H9 (cell line): ENCODE data around the gene RACGAP1. TPM values are rescaled to one million over a fixed set of nuclear protein-coding genes. Genes with fewer than 3 reads are reported as not detected.

Experiments
- DNase-seq: peaks from one replicate; pipeline ENCODE4 v3.0.0-alpha.2; 2017
- H2AFZ ChIP-seq: one replicate; pipeline ENCODE4 v1.6.1; 2013; ENCODE audit warnings: mild to moderate bottlenecking, low read length, control low read depth, moderate library complexity
- H2AK5ac ChIP-seq: 2 replicates; pipeline ENCODE4 v1.6.1; 2013; ENCODE audit warnings: low read length, control low read depth, mixed read lengths; ENCODE audit not compliant: insufficient read length
- H2BK120ac ChIP-seq: one replicate; pipeline ENCODE4 v1.6.1; 2013; ENCODE audit warnings: low read depth, mild to moderate bottlenecking, low read length, control low read depth, inconsistent platforms; ENCODE audit not compliant: poor library complexity, severe bottlenecking
- H2BK12ac ChIP-seq: 2 replicates; pipeline ENCODE4 v1.6.1; 2013; ENCODE audit warnings: low read length, control low read depth, mixed read lengths, low read depth; ENCODE audit not compliant: insufficient read length
- H2BK15ac ChIP-seq: 2 replicates; pipeline ENCODE4 v1.6.1; 2013; ENCODE audit warnings: low read depth, low read length, control low read depth
- H2BK20ac ChIP-seq: one replicate; pipeline ENCODE4 v1.6.1; 2013; ENCODE audit warnings: low read depth, mild to moderate bottlenecking, low read length, control low read depth, inconsistent platforms; ENCODE audit not compliant: poor library complexity, severe bottlenecking
- H2BK5ac ChIP-seq: 2 replicates; pipeline ENCODE4 v1.6.1; 2013; ENCODE audit warnings: low read length, control low read depth, mixed read lengths; ENCODE audit not compliant: insufficient read length
- H3K14ac ChIP-seq: 2 replicates; pipeline ENCODE4 v1.6.1; 2013; ENCODE audit warnings: low read length, control low read depth; ENCODE audit not compliant: insufficient read depth
- H3K18ac ChIP-seq: 2 replicates; pipeline ENCODE4 v1.6.1; 2013; ENCODE audit warnings: low read depth, mild to moderate bottlenecking, mixed read lengths, low read length, control low read depth; ENCODE audit not compliant: insufficient read length
- H3K23ac ChIP-seq: 2 replicates; pipeline ENCODE4 v1.6.1; 2013; ENCODE audit warnings: low read length, control low read depth, mixed read lengths, low read depth; ENCODE audit not compliant: insufficient read length
- H3K23me2 ChIP-seq: 2 replicates; pipeline ENCODE4 v1.6.1; 2013; ENCODE audit warnings: low read depth, mild to moderate bottlenecking, mixed read lengths, low read length, control low read depth; ENCODE audit not compliant: insufficient read length, poor library complexity, severe bottlenecking
- H3K27ac ChIP-seq: 2 replicates; pipeline ENCODE4 v1.5.1; 2013; ENCODE audit warnings: low read length, control low read depth, mixed read lengths, low read depth; ENCODE audit not compliant: insufficient read length
- H3K27me3 ChIP-seq: 2 replicates; pipeline ENCODE4 v1.6.1; 2013; ENCODE audit warnings: low read length, control low read depth, inconsistent platforms; ENCODE audit not compliant: insufficient read depth
- H3K4ac ChIP-seq: 2 replicates; pipeline ENCODE4 v1.6.1; 2013; ENCODE audit warnings: low read depth, mild to moderate bottlenecking, control low read depth, inconsistent platforms, low read length, moderate library complexity
- H3K4me1 ChIP-seq: 2 replicates; pipeline ENCODE4 v1.6.1; 2013; ENCODE audit warnings: low read length, control low read depth, inconsistent platforms; ENCODE audit not compliant: insufficient read depth
- H3K4me2 ChIP-seq: 2 replicates; pipeline ENCODE4 v1.6.1; 2013; ENCODE audit warnings: low read length, control low read depth, mixed read lengths; ENCODE audit not compliant: insufficient read length, insufficient read depth
- H3K56ac ChIP-seq: 2 replicates; pipeline ENCODE4 v1.6.1; 2013; ENCODE audit warnings: low read depth, mild to moderate bottlenecking, mixed read lengths, low read length, control low read depth; ENCODE audit not compliant: insufficient read length
- H3K79me1 ChIP-seq: 2 replicates; pipeline ENCODE4 v1.6.1; 2013; ENCODE audit warnings: low read depth, mild to moderate bottlenecking, moderate library complexity, low read length, control low read depth, inconsistent platforms; ENCODE audit not compliant: insufficient read depth, poor library complexity, severe bottlenecking
- H3K79me2 ChIP-seq: 2 replicates; pipeline ENCODE4 v1.6.1; 2013; ENCODE audit warnings: low read length, control low read depth, inconsistent platforms; ENCODE audit not compliant: insufficient read depth
- H3K9ac ChIP-seq: 2 replicates; pipeline ENCODE4 v1.6.1; 2013; ENCODE audit warnings: low read length, control low read depth, mixed read lengths; ENCODE audit not compliant: insufficient read length; ENCODE audit errors: extremely low read depth
- H3K9me3 ChIP-seq: one replicate; pipeline ENCODE4 v1.6.1; 2013; ENCODE audit warnings: low read depth, low read length, inconsistent platforms; ENCODE audit not compliant: control insufficient read depth
- H3T11ph ChIP-seq: one replicate; pipeline ENCODE4 v1.6.1; 2013; ENCODE audit warnings: mild to moderate bottlenecking, low read length, control low read depth, inconsistent platforms
- H4K20me1 ChIP-seq: one replicate; pipeline ENCODE4 v1.6.1; 2013; ENCODE audit not compliant: control insufficient read depth, insufficient read length, insufficient read depth
- H4K5ac ChIP-seq: 2 replicates; pipeline ENCODE4 v1.6.1; 2013; ENCODE audit warnings: low read depth, mild to moderate bottlenecking, mixed read lengths, low read length, control low read depth; ENCODE audit not compliant: insufficient read length
- H4K8ac ChIP-seq: replicated peaks from 2 replicates; pipeline ENCODE4 v1.6.1; 2013; ENCODE audit warnings: low read length, control low read depth, mixed read lengths, low read depth; ENCODE audit not compliant: insufficient read length
- H4K91ac ChIP-seq: 2 replicates; pipeline ENCODE4 v1.6.1; 2013; ENCODE audit warnings: low read depth, mild to moderate bottlenecking, moderate library complexity, mixed read lengths, low read length, control low read depth; ENCODE audit not compliant: insufficient read length
- H3K27ac Mint-ChIP-seq, 3 experiments: 2 replicates in 2 of 3; 3 replicates in 1 of 3; pipeline ENCODE4 v1.8.0; 2020 to 2021; ENCODE audit warnings: mixed read lengths in 3 of 3, mild to moderate bottlenecking in 1 of 3, moderate library complexity in 1 of 3
- H3K27me3 Mint-ChIP-seq: 2 replicates; pipeline ENCODE4 v1.8.0; 2021; ENCODE audit warnings: low read depth, mild to moderate bottlenecking, moderate library complexity, mixed read lengths
- H3K36me3 Mint-ChIP-seq, 3 experiments: 2 replicates in 2 of 3; 3 replicates in 1 of 3; pipeline ENCODE4 v1.8.0; 2020 to 2021; ENCODE audit warnings: low read depth in 3 of 3, mixed read lengths in 3 of 3; ENCODE audit not compliant: insufficient read depth in 1 of 3
- H3K4me1 Mint-ChIP-seq, 2 experiments: 2 replicates each; pipeline ENCODE4 v1.8.0; 2020; ENCODE audit warnings: mixed read lengths in 2 of 2
- H3K4me3 Mint-ChIP-seq, 2 experiments: 2 replicates in 1 of 2; 3 replicates in 1 of 2; pipeline ENCODE4 v1.8.0; 2020 to 2021; ENCODE audit warnings: mild to moderate bottlenecking in 2 of 2, mixed read lengths in 2 of 2, moderate library complexity in 1 of 2
- H3K9me3 Mint-ChIP-seq, 2 experiments: 2 replicates in 1 of 2; 3 replicates in 1 of 2; pipeline ENCODE4 v1.8.0; 2020; ENCODE audit warnings: mild to moderate bottlenecking in 2 of 2, mixed read lengths in 2 of 2, moderate library complexity in 1 of 2
- WGBS: extraction: QIAGEN DNeasy Blood & Tissue Kit; methylation state at CpG from one replicate; pipeline ENCODE4 v1.1.7; 2013; ENCODE audit warnings: missing lambda C conversion rate, low lambda C conversion rate, mixed read lengths; ENCODE audit not compliant: insufficient read length; ENCODE audit errors: extremely low coverage; 5-methylcytosine and 5-hydroxymethylcytosine counted together
- total RNA-seq: library from RNA; stranded (reverse); gene quantifications from 2 replicates; pipeline ENCODE4 v1.2.1, GENCODE V29; 2021
- TF ChIP-seq, protein P1 (sequence below): fragments of 200-600 bp; sonication (generic); conservative IDR thresholded peaks from 3 replicates; pipeline ENCODE4 v1.8.0; 2021; ENCODE audit warnings: antibody characterized with exemption, mild to moderate bottlenecking

Gene RACGAP1
- total RNA-seq, 1 experiment from 2014 or later, result 64.8 TPM

DNA sequence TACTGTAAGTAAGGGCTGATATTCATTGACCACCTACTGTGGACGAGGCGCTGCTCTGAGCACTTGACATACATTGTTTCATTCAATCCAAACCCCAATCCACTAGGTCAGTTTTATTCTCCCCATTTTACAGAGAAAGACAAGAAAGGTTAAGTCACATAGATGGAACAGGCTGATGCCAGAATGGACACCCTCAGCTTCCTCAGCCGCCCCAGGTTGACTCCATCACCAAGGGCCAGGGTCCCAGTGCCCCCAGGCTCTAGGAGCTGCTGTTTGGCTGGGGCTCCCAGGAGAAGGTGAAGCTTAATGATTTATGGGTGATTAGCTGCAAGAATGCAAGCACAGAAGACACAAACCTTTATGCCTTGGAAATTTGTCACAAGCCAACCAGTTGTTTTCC, 75.4 kb downstream of the RACGAP1 start:
- Histone ChIP-seq H2BK15ac (no peak overlapping the region), H3K23me2 (peaks cover 5% of the 10 kb centered on the region), H2BK20ac (no peak overlapping the region), H2AK5ac (no peak overlapping the region), H3K4me1 (no peaks in the 10 kb centered on the region; the same call in 1 of the 2 replicates), H3K27me3 (no peaks in the 10 kb centered on the region), H4K8ac (no peak overlapping the region), H2BK12ac (no peak overlapping the region), H3K14ac (no peak overlapping the region), H2BK120ac (no peak overlapping the region), H3T11ph (no peak overlapping the region), H3K79me2 (no peaks in the 10 kb centered on the region), H3K56ac (no peak overlapping the region), H4K91ac (no peak overlapping the region), H4K5ac (no peak overlapping the region), H4K20me1 (no peaks in the 10 kb centered on the region), H3K9ac (no peak overlapping the region), H3K4me2 (no peak overlapping the region), H3K9me3 (no peaks in the 10 kb centered on the region), H3K27ac (no peak overlapping the region), H3K4ac (no peak overlapping the region), H2AFZ (no peak overlapping the region), H3K18ac (no peak overlapping the region), H2BK5ac (no peak overlapping the region), H3K79me1 (no peaks in the 10 kb centered on the region), H3K23ac (no peak overlapping the region)
- TF ChIP-seq, protein P1, sequence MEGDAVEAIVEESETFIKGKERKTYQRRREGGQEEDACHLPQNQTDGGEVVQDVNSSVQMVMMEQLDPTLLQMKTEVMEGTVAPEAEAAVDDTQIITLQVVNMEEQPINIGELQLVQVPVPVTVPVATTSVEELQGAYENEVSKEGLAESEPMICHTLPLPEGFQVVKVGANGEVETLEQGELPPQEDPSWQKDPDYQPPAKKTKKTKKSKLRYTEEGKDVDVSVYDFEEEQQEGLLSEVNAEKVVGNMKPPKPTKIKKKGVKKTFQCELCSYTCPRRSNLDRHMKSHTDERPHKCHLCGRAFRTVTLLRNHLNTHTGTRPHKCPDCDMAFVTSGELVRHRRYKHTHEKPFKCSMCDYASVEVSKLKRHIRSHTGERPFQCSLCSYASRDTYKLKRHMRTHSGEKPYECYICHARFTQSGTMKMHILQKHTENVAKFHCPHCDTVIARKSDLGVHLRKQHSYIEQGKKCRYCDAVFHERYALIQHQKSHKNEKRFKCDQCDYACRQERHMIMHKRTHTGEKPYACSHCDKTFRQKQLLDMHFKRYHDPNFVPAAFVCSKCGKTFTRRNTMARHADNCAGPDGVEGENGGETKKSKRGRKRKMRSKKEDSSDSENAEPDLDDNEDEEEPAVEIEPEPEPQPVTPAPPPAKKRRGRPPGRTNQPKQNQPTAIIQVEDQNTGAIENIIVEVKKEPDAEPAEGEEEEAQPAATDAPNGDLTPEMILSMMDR, result no peak
- no CpG with 5 or more reads among the region's 3 CpGs for WGBS
- no peak for DNase-seq
- no peaks in the 10 kb centered on the region for H3K36me3 Mint-ChIP-seq
- peaks cover 30 to 35% of the 10 kb centered on the region in 2 experiments for H3K4me1 Mint-ChIP-seq
- no peak overlapping the region for H3K4me3 Mint-ChIP-seq
- H3K27ac Mint-ChIP-seq, result no peak overlapping the region
- no peaks in the 10 kb centered on the region for H3K9me3 Mint-ChIP-seq
- H3K27me3 Mint-ChIP-seq, result peaks cover 15% of the 10 kb centered on the region
